ENCODE data around the gene PARP3. TPM values are rescaled to one million over a fixed set of nuclear protein-coding genes. Genes with fewer than 3 reads are reported as not detected.

PARP3 gene
- polyA plus RNA-seq, 1 donor: 17.1 TPM

DNA sequence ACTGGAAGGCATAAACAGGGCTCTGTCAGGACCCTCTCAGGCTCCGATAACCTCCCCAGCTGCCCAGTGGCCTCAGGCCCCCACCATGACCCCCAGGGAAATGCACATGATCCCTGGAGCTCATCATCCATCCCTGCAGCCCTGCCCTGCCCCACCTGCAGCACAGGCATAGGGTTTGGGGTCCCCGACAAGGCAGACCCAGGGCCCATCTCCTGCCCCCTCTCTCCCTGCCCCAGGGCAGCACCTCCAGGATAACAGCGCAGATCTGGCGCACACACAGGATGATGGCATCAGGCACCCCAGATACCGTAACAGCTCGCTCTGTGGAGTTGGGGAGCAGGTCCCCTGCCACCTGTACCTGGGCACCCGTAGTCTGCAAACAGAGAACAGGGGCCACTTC, 17.5 kb downstream of the PARP3 start:
- H3K27ac ChIP-seq (ENCODE audit: low read length): no peak overlapping the region
- H3K9me3 ChIP-seq (ENCODE audit: control insufficient read depth, low read depth, low read length): peaks cover 9% of the 10 kb centered on the region
- peaks cover 12% of the 10 kb centered on the region for H3K36me3 ChIP-seq (ENCODE audit: control insufficient read depth, insufficient read depth, low read length)
- no CpG with 5 or more reads among the region's 7 CpGs for WGBS (ENCODE audit: insufficient coverage, low lambda C conversion rate)
- DNase-seq: no peak
- peaks cover 19% of the 10 kb centered on the region for H3K4me1 ChIP-seq (ENCODE audit: control insufficient read depth, insufficient read depth, low read length)
- peaks cover 10% of the 10 kb centered on the region for H3K27me3 ChIP-seq (ENCODE audit: control insufficient read depth, insufficient read depth, low read length)
- H3K4me3 ChIP-seq (ENCODE audit: low read length): no peak overlapping the region

DNA sequence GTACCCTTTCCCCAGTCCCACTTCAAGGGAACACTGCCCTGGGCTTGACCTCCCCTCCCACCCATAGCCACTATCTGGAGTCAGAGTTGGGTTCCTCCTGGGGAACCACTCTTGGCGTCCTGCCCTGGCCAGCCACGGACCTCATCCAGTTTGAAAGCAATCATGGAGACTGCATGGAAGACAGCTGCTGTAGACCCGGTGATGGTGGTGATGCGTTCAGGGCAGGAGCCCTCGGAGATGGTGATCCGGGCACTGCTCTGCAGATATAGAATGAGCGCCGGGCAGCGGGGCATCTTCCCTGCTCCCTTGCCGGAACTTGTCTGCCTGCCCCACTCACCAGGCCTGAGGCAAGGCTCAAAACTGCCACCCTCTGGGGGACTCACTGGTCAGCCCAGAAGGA, 18.2 kb downstream of the PARP3 start:
- Histone ChIP-seq H3K4me3 (ENCODE audit: low read length) (no peak overlapping the region), H3K4me1 (ENCODE audit: control insufficient read depth, insufficient read depth, low read length) (peaks cover 19% of the 10 kb centered on the region), H3K27me3 (ENCODE audit: control insufficient read depth, insufficient read depth, low read length) (peaks cover 2% of the 10 kb centered on the region), H3K36me3 (ENCODE audit: control insufficient read depth, insufficient read depth, low read length) (peaks cover 12% of the 10 kb centered on the region), H3K9me3 (ENCODE audit: control insufficient read depth, low read depth, low read length) (peaks cover 5% of the 10 kb centered on the region), H3K27ac (ENCODE audit: low read length) (no peak overlapping the region)
- no peak for DNase-seq
- no CpG with 5 or more reads among the region's 10 CpGs for WGBS (ENCODE audit: insufficient coverage, low lambda C conversion rate)

DNA sequence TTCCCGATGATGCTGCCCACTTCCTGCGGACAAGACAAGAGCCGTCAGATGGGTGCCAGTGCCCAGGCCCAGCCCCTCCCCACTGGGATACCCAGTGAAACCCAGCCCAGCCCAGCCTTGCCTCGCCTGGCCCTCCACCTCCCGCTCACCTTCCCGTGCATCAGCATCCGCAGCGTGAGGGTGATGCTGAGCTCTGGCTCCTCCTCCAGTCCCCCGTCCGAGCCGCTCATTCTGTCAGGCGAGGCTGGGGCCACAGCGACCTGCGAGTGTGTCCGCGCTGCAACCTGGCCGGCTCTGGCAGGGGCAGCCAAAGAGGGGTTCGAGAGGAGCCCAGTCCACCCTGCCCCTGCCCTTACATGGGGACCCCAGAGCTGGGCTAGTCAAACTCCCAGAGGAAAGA, 18.8 kb downstream of the PARP3 start:
- Histone ChIP-seq H3K4me1 (ENCODE audit: control insufficient read depth, insufficient read depth, low read length) (peaks cover 19% of the 10 kb centered on the region), H3K36me3 (ENCODE audit: control insufficient read depth, insufficient read depth, low read length) (peaks cover 12% of the 10 kb centered on the region), H3K27me3 (ENCODE audit: control insufficient read depth, insufficient read depth, low read length) (no peaks in the 10 kb centered on the region), H3K9me3 (ENCODE audit: control insufficient read depth, low read depth, low read length) (peaks cover 2% of the 10 kb centered on the region), H3K27ac (ENCODE audit: low read length) (no peak overlapping the region), H3K4me3 (ENCODE audit: low read length) (no peak overlapping the region)
- WGBS (ENCODE audit: insufficient coverage, low lambda C conversion rate): no CpG with 5 or more reads among the region's 18 CpGs
- no peak for DNase-seq

DNA sequence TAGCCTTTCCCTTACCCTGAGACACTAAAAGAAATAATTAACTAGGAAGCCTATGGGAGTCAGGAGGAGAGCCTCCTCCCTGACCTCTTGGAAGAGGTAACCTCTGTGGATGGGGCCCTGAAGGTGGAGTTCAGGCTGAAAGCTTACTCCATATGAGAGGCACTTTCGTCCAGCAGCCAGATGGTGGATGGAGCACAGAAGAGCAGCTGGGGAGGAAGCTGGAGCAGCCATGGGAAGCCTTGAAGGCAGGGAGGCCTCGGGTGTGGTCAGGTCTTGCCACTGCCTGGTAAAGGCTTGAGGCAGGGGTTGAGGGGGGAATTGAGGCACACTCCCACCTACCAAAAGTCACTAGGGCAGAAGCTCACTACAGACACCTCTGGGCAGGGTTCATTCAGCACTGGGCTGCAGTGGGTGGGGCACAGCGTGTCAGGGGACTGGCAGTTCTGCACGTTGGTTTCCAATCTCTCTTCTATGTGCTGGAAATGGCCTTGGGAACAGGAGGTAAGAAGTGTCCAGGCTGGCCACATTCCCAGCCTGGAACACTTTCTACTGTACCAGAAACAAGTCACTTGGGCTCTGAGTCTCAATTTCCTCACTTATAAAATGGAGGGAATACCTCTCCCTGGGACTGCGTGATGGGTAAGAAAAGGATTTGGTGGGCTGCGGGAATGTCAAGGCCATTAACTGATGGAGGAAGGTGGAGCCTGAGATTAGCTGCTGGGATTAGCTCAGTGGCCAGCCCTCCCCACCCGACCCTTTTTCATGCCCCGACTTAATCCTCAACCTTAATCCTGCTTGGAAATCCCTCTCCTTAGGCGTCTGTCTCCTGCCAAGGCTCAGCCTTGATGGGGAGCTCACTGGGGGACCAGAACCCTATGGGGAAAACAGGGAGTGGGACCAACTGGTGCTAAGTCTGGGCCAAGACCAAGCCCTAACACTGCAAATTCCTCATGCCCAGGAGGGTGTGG, 19.7 kb downstream of the PARP3 start:
- peaks cover 25% of the 10 kb centered on the region for H3K4me1 ChIP-seq (ENCODE audit: control insufficient read depth, insufficient read depth, low read length)
- H3K9me3 ChIP-seq (ENCODE audit: control insufficient read depth, low read depth, low read length): no peaks in the 10 kb centered on the region
- H3K4me3 ChIP-seq (ENCODE audit: low read length): no peak overlapping the region
- H3K27me3 ChIP-seq (ENCODE audit: control insufficient read depth, insufficient read depth, low read length): no peaks in the 10 kb centered on the region
- peak overlapping the region; percentile 59 for H3K27ac ChIP-seq (ENCODE audit: low read length)
- H3K36me3 ChIP-seq (ENCODE audit: control insufficient read depth, insufficient read depth, low read length): peaks cover 12% of the 10 kb centered on the region
- peak; percentile 40 to 66 for DNase-seq
- no CpG with 5 or more reads among the region's 9 CpGs for WGBS (ENCODE audit: insufficient coverage, low lambda C conversion rate)

DNA sequence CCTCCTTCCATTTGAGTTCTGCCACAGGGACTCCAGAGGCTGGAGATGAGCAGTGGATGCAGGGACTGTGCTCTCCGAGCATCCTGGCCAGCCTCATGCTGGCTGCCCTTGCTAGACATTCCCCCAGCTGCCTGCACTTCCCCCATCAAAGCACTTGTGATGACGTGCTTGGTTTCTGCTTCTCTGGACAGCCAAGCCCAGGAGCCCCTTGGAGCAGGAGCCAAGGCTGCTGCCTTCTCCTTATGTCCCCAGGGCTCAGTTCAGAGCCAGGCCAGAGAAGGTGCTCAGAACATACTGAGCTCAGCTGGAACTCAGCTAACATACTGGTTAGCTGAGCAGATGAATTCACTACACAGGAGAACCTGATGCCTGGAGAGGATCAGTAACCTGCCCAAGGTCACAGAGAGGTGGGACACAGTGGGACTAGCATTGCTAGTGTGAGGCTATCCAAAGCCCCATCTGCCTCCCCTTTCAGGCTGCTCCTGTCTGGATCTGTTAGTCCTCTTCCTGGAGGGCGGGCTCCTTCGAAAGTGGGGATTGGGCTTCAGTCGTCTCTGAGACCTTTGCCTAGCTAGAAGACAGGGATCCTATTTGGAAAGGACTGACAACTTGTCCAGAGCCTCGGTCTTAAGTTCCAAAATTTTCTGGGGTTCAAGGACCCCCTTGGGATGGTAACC, 20.8 kb downstream of the PARP3 start:
- H3K4me3 ChIP-seq (ENCODE audit: low read length): no peak overlapping the region
- H3K27ac ChIP-seq (ENCODE audit: low read length): no peak overlapping the region
- H3K9me3 ChIP-seq (ENCODE audit: control insufficient read depth, low read depth, low read length): no peaks in the 10 kb centered on the region
- peaks cover 9% of the 10 kb centered on the region for H3K36me3 ChIP-seq (ENCODE audit: control insufficient read depth, insufficient read depth, low read length)
- H3K27me3 ChIP-seq (ENCODE audit: control insufficient read depth, insufficient read depth, low read length): no peaks in the 10 kb centered on the region
- H3K4me1 ChIP-seq (ENCODE audit: control insufficient read depth, insufficient read depth, low read length): peaks cover 26% of the 10 kb centered on the region
- peak in 1 of 2 donors; percentile 27 for DNase-seq
- WGBS (ENCODE audit: insufficient coverage, low lambda C conversion rate): no CpG with 5 or more reads among the region's 6 CpGs

DNA sequence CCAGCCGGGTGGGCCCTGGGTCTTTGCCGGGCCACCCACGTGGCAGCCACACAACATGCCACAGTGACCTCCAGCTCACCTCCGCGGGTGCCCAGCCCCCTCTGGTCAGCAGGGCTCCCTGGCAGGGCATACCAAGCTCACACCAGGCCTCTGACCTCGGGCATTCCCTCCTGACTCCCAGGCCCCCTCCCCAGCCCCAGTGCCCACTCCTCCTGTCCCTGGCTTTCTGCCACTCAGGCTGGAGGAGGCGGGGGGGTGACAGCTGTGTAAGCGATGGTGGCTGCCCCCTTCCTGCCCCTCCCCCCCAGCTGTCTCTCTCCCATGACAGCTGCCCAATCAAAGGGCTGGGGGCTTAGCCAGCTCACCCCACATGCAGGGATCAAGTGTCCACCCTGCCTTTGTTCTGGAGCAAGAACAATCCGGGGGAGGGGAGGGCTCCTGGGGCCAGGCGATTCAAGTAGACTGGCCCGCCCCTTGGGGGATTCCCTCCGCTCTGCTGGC, 21.8 kb downstream of the PARP3 start:
- Histone ChIP-seq H3K4me3 (ENCODE audit: low read length) (no peak overlapping the region), H3K36me3 (ENCODE audit: control insufficient read depth, insufficient read depth, low read length) (peaks cover 8% of the 10 kb centered on the region), H3K27ac (ENCODE audit: low read length) (no peak overlapping the region), H3K4me1 (ENCODE audit: control insufficient read depth, insufficient read depth, low read length) (peaks cover 30% of the 10 kb centered on the region), H3K9me3 (ENCODE audit: control insufficient read depth, low read depth, low read length) (no peaks in the 10 kb centered on the region), H3K27me3 (ENCODE audit: control insufficient read depth, insufficient read depth, low read length) (no peaks in the 10 kb centered on the region)
- no peak for DNase-seq
- no CpG with 5 or more reads among the region's 12 CpGs for WGBS (ENCODE audit: insufficient coverage, low lambda C conversion rate)

DNA sequence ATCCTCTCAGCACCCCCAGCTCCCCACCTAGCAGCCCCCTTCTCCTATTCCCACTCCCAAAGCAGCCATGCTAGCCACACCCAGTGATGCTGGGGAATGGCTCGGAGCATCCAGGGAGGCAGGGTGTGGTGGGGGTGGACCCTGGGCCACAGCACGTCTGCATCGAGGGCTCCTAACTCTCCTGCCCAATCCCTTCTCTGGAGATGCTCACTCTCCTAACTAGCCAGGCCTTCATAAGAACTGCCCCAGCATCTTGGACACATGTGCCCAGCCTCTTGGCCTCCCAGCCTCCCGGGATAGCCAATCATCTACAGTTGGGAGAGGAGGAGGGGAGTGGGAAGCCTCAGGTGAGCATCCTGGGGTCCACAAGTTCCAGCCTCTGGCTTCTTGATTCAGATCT, 22.4 kb downstream of the PARP3 start:
- Histone ChIP-seq H3K27ac (ENCODE audit: low read length) (no peak overlapping the region), H3K27me3 (ENCODE audit: control insufficient read depth, insufficient read depth, low read length) (no peaks in the 10 kb centered on the region), H3K9me3 (ENCODE audit: control insufficient read depth, low read depth, low read length) (no peaks in the 10 kb centered on the region), H3K4me3 (ENCODE audit: low read length) (no peak overlapping the region), H3K4me1 (ENCODE audit: control insufficient read depth, insufficient read depth, low read length) (peaks cover 30% of the 10 kb centered on the region), H3K36me3 (ENCODE audit: control insufficient read depth, insufficient read depth, low read length) (peaks cover 4% of the 10 kb centered on the region)
- no CpG with 5 or more reads among the region's 4 CpGs for WGBS (ENCODE audit: insufficient coverage, low lambda C conversion rate)
- DNase-seq: no peak

DNA sequence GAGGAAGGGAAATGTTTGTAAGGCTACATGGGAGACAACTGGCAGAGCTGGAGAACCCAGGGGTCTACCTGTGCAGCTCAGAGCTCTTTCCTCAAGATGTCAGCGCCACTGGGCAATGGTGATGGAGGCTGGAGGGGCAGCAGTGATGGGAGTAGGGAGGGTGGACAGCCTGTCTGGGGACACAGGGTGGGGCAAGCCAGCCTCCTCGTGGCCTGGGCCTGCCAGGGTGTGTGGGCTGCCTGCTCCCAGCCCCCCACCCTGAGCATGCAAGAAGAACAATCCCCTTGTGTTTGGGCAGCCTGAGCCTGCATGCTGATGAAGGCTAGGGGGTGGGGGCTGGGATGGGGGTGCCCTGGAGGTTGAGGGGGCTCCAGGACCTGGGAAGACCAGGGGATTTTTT, 23.9 kb downstream of the PARP3 start:
- H3K4me3 ChIP-seq (ENCODE audit: low read length): no peak overlapping the region
- peaks cover under 1% of the 10 kb centered on the region for H3K36me3 ChIP-seq (ENCODE audit: control insufficient read depth, insufficient read depth, low read length)
- no peaks in the 10 kb centered on the region for H3K9me3 ChIP-seq (ENCODE audit: control insufficient read depth, low read depth, low read length)
- whole genome bisulfite sequencing (ENCODE audit: insufficient coverage, low lambda C conversion rate): no CpG with 5 or more reads among the region's 2 CpGs
- no peak overlapping the region for H3K27ac ChIP-seq (ENCODE audit: low read length)
- DNase-seq: no peak
- peaks cover 27% of the 10 kb centered on the region for H3K4me1 ChIP-seq (ENCODE audit: control insufficient read depth, insufficient read depth, low read length)
- H3K27me3 ChIP-seq (ENCODE audit: control insufficient read depth, insufficient read depth, low read length): no peaks in the 10 kb centered on the region

DNA sequence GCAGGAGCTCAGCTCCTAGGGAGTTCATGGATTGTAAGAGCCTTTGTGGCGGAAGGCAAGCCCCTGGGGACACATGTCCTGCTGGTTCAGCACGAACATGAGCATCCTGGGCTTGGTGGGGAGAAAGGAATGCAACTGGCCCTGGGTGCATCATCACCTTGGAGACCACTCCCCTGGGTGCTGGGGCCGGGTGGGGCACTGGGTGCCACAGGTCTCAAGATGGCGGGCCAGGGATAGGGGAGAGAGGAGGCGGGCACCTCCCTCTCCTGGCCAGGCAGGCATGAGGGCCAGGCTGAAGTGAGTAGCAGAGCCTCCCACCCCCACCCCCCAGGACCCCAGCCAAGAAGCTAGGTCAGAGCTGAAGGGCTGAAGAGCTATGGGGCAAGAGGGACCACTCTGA, 24.3 kb downstream of the PARP3 start:
- WGBS (ENCODE audit: insufficient coverage, low lambda C conversion rate): no CpG with 5 or more reads among the region's 5 CpGs
- Histone ChIP-seq H3K4me1 (ENCODE audit: control insufficient read depth, insufficient read depth, low read length) (peaks cover 23% of the 10 kb centered on the region), H3K27ac (ENCODE audit: low read length) (peak overlapping the region; percentile 42), H3K36me3 (ENCODE audit: control insufficient read depth, insufficient read depth, low read length) (peaks cover 3% of the 10 kb centered on the region), H3K4me3 (ENCODE audit: low read length) (peak overlapping the region; percentile 61), H3K9me3 (ENCODE audit: control insufficient read depth, low read depth, low read length) (no peaks in the 10 kb centered on the region), H3K27me3 (ENCODE audit: control insufficient read depth, insufficient read depth, low read length) (no peaks in the 10 kb centered on the region)
- DNase-seq: no peak

DNA sequence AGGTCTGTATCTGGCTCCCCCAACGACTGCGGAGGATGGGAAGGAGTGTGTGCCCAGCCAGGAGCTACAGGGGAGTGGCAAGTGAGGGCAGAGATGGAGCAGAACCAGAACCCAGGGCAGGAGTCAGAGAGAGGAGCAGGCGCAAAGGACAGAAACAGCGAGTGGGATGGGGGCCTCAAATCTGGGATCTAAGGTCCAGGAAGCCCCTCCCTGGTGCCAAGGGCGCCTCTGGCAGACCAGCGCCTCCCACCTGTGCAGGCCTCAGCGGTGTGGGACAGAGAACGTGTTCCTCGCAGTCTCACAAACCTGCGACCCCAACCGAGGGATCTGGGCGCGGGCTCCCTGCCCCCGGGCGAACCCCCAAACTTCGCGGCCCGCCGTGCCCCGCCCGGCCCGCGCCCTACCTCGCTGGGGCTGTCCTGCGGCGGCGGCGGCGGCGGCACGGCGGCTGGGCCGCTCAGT, 24.8 kb downstream of the PARP3 start:
- H3K27me3 ChIP-seq (ENCODE audit: control insufficient read depth, insufficient read depth, low read length): no peaks in the 10 kb centered on the region
- no CpG with 5 or more reads among the region's 33 CpGs for WGBS (ENCODE audit: insufficient coverage, low lambda C conversion rate)
- peak overlapping the region; percentile 42 for H3K27ac ChIP-seq (ENCODE audit: low read length)
- DNase-seq: peak in 1 of 2 donors; percentile 23
- H3K4me1 ChIP-seq (ENCODE audit: control insufficient read depth, insufficient read depth, low read length): peaks cover 18% of the 10 kb centered on the region
- H3K9me3 ChIP-seq (ENCODE audit: control insufficient read depth, low read depth, low read length): no peaks in the 10 kb centered on the region
- H3K36me3 ChIP-seq (ENCODE audit: control insufficient read depth, insufficient read depth, low read length): peaks cover 3% of the 10 kb centered on the region
- H3K4me3 ChIP-seq (ENCODE audit: low read length): peak overlapping the region; percentile 61

All from large intestine (tissue), 3 donors.